ENCODE results near the gene FBXO15. TPM values are rescaled to one million over a fixed set of nuclear protein-coding genes. Genes with fewer than 3 reads are reported as not detected.

The FBXO15 gene
- 1 to 10 TPM; 1.2 to 4.8 TPM for total RNA-seq

GRCh38 chr18:74147779-74148542, at the start of gene FBXO15, which contains the start of gene TIMM21:
FBXO15 (minus strand) TSS chr18:74147834; CDS start chr18:74147785, 49 bp downstream.
TIMM21 (plus strand) TSS chr18:74148523; CDS start chr18:74148809, 286 bp downstream.
- ATAC-seq, result peak; percentile 89 to 92
- peaks cover 32 to 38% of the 10 kb centered on the region in 2 donors for H3K36me3 Mint-ChIP-seq
- no peaks in the 10 kb centered on the region for H3K9me3 Mint-ChIP-seq
- peak; percentile 91 to 96 for DNase-seq (ENCODE audit: low spot score in 2 of 2)
- peak within 1 kb of the TSS; percentile 99 for H3K27ac Mint-ChIP-seq

GRCh38 chr18:74196220-74197119, 48.8 kb upstream of the FBXO15 start:
- H3K9me3 Mint-ChIP-seq, result no peaks in the 10 kb centered on the region
- peak overlapping the region in 1 of 2 donors; percentile 66 for H3K27ac Mint-ChIP-seq
- no peaks in the 10 kb centered on the region for H3K36me3 Mint-ChIP-seq
- ATAC-seq (peak; percentile 79 to 83), DNase-seq (ENCODE audit: low spot score in 2 of 2) (peak in 1 of 2 donors; percentile 30)

GRCh38 chr18:74194691-74195090, 47.1 kb upstream of the FBXO15 start:
- DNase-seq (ENCODE audit: low spot score in 2 of 2), result no peak

GRCh38 chr18:74191577-74191976, 43.9 kb upstream of the FBXO15 start:
- Mint-ChIP-seq H3K27ac (no peak overlapping the region), H3K36me3 (no peaks in the 10 kb centered on the region), H3K9me3 (no peaks in the 10 kb centered on the region)
- DNase-seq (ENCODE audit: low spot score in 2 of 2) (no peak), ATAC-seq (no peak)

More at GRCh38 chr18:74194691-74195090, 47.1 kb upstream of the FBXO15 start:
- Mint-ChIP-seq H3K9me3 (no peaks in the 10 kb centered on the region), H3K27ac (peak overlapping the region in 1 of 2 donors; percentile 14), H3K36me3 (no peaks in the 10 kb centered on the region)
- ATAC-seq, result no peak

- H3K36me3 Mint-ChIP-seq, result no peaks in the 10 kb centered on the region
- no peak for DNase-seq (ENCODE audit: low spot score in 2 of 2)
- H3K27ac Mint-ChIP-seq, result no peak overlapping the region
- ATAC-seq, result no peak
- no peaks in the 10 kb centered on the region for H3K9me3 Mint-ChIP-seq
Measured at GRCh38 chr18:74190086-74190485, 42.5 kb upstream of the FBXO15 start.

GRCh38 chr18:74186661-74187060, 39.0 kb upstream of the FBXO15 start:
- DNase-seq (ENCODE audit: low spot score in 2 of 2) (no peak), ATAC-seq (no peak)
- H3K36me3 Mint-ChIP-seq, result no peaks in the 10 kb centered on the region
- no peaks in the 10 kb centered on the region for H3K9me3 Mint-ChIP-seq
- H3K27ac Mint-ChIP-seq, result no peak overlapping the region

GRCh38 chr18:74185860-74186259, 38.2 kb upstream of the FBXO15 start:
- DNase-seq (ENCODE audit: low spot score in 2 of 2), result no peak
- no peaks in the 10 kb centered on the region for H3K36me3 Mint-ChIP-seq

GRCh38 chr18:74184875-74185274, 37.2 kb upstream of the FBXO15 start:
- ATAC-seq (no peak), DNase-seq (ENCODE audit: low spot score in 2 of 2) (no peak)
- Mint-ChIP-seq H3K27ac (no peak overlapping the region), H3K9me3 (no peaks in the 10 kb centered on the region), H3K36me3 (no peaks in the 10 kb centered on the region)

More at GRCh38 chr18:74185860-74186259, 38.2 kb upstream of the FBXO15 start:
- ATAC-seq, result no peak
- Mint-ChIP-seq H3K27ac (no peak overlapping the region), H3K9me3 (no peaks in the 10 kb centered on the region)

- Mint-ChIP-seq H3K9me3 (no peaks in the 10 kb centered on the region), H3K36me3 (no peaks in the 10 kb centered on the region), H3K27ac (no peak overlapping the region)
- ATAC-seq (no peak), DNase-seq (ENCODE audit: low spot score in 2 of 2) (no peak)
Measured at GRCh38 chr18:74183130-74183529, 35.5 kb upstream of the FBXO15 start.

GRCh38 chr18:74182335-74182734, 34.7 kb upstream of the FBXO15 start:
- DNase-seq (ENCODE audit: low spot score in 2 of 2) (no peak), ATAC-seq (no peak)
- Mint-ChIP-seq H3K9me3 (no peaks in the 10 kb centered on the region), H3K36me3 (no peaks in the 10 kb centered on the region), H3K27ac (no peak overlapping the region)

- Mint-ChIP-seq H3K27ac (no peak overlapping the region), H3K36me3 (no peaks in the 10 kb centered on the region), H3K9me3 (no peaks in the 10 kb centered on the region)
- DNase-seq (ENCODE audit: low spot score in 2 of 2) (no peak), ATAC-seq (no peak)
Measured at GRCh38 chr18:74179623-74180199, 32.1 kb upstream of the FBXO15 start.

GRCh38 chr18:74178884-74179283, 31.2 kb upstream of the FBXO15 start:
- no peak for DNase-seq (ENCODE audit: low spot score in 2 of 2)
- ATAC-seq, result no peak
- Mint-ChIP-seq H3K36me3 (no peaks in the 10 kb centered on the region), H3K9me3 (no peaks in the 10 kb centered on the region), H3K27ac (no peak overlapping the region)

- H3K27ac Mint-ChIP-seq, result no peak overlapping the region
- ATAC-seq (no peak), DNase-seq (ENCODE audit: low spot score in 2 of 2) (no peak)
- H3K9me3 Mint-ChIP-seq, result no peaks in the 10 kb centered on the region
- no peaks in the 10 kb centered on the region for H3K36me3 Mint-ChIP-seq
Measured at GRCh38 chr18:74175658-74176057, 28.0 kb upstream of the FBXO15 start.

- DNase-seq (ENCODE audit: low spot score in 2 of 2) (no peak), ATAC-seq (no peak)
- Mint-ChIP-seq H3K27ac (no peak overlapping the region), H3K9me3 (no peaks in the 10 kb centered on the region), H3K36me3 (no peaks in the 10 kb centered on the region)
Measured at GRCh38 chr18:74173434-74173750, 25.8 kb upstream of the FBXO15 start.

- Mint-ChIP-seq H3K27ac (no peak overlapping the region), H3K36me3 (no peaks in the 10 kb centered on the region), H3K9me3 (no peaks in the 10 kb centered on the region)
- DNase-seq (ENCODE audit: low spot score in 2 of 2), result no peak
- no peak for ATAC-seq
Measured at GRCh38 chr18:74172697-74173433, 25.2 kb upstream of the FBXO15 start.

GRCh38 chr18:74171910-74172606, 24.4 kb upstream of the FBXO15 start:
- Mint-ChIP-seq H3K27ac (no peak overlapping the region), H3K36me3 (no peaks in the 10 kb centered on the region), H3K9me3 (no peaks in the 10 kb centered on the region)
- DNase-seq (ENCODE audit: low spot score in 2 of 2), result no peak
- no peak for ATAC-seq
